Measurements from ENCODE around the gene LRP2BP. TPM values are rescaled to one million over a fixed set of nuclear protein-coding genes. Genes with fewer than 3 reads are reported as not detected.

Gene LRP2BP
- total and polyA plus RNA-seq, 2 of the 13 experiments (the other 11 are each of a cell fraction or from before 2014, with no cell fraction given): 0.22 to 0.29 TPM

- no TSS peak for BruUV-seq (replicated peaks)
- ChIA-PET CTCF (ENCODE audit: low intra/inter-chr PET ratio, low total read pairs) (no interaction called here), POLR2A (no interaction called here)
- peaks cover 5 to 9% of the 10 kb centered on the region in 2 experiments; a peak in 2 of 5 replicates for H3K36me3 ChIP-seq (replicated peaks in 1 of 2; ENCODE audit: control insufficient read depth in 1 of 2, insufficient read depth in 2 of 2, low read length in 2 of 2)
- no peaks in the 10 kb centered on the region for H4K20me1 ChIP-seq (ENCODE audit: insufficient read depth, low read length)
- intact Hi-C loops (cut with micrococcal nuclease; ENCODE audit: unreplicated experiment): no loop called here
- peaks cover 13% of the 10 kb centered on the region for H3K4me1 ChIP-seq (ENCODE audit: insufficient read depth, low read length)
- no peak overlapping the region for H3K4me3 ChIP-seq (replicated peaks in 1 of 3; ENCODE audit: insufficient read depth in 1 of 3, low read depth in 2 of 3, low read length in 3 of 3)
- H3K79me2 ChIP-seq (ENCODE audit: insufficient read depth, low read length): no peaks in the 10 kb centered on the region
- no peak overlapping the region for H3K4me2 ChIP-seq (ENCODE audit: low read depth, low read length)
- no peak for ATAC-seq
- 92% methylated on average over 11 of the region's 11 CpGs for WGBS (ENCODE audit: low lambda C conversion rate)
- H3K27ac ChIP-seq (ENCODE audit: extremely low read length, insufficient read depth, low read length): no peak overlapping the region
- H3K9me3 ChIP-seq (ENCODE audit: low read length): no peaks in the 10 kb centered on the region
- H2AFZ ChIP-seq (ENCODE audit: low read length): no peak overlapping the region
- in situ Hi-C loops (cut with HindIII; ENCODE audit: extremely low pct_ligation_motif_present, low pct_unique_long_range_greater_than_20kb): no loop called here
- no peak for FAIRE-seq
- DNase-seq (ENCODE audit: low spot score): no peak
- TF ChIP-seq JUNB (CRISPR knock-in tag; IDR thresholded peaks at IDR 0.05; ENCODE audit: borderline replicate concordance): no peak
- TF ChIP-seq PHF8 (CRISPR knock-in tag; IDR thresholded peaks at IDR 0.05): no peak
- no peak for TF ChIP-seq ZSCAN29 (CRISPR knock-in tag; conservative IDR thresholded peaks at IDR 0.05)
- TF ChIP-seq LRRFIP1 (CRISPR knock-in tag; conservative IDR thresholded peaks at IDR 0.05): no peak
- no peak for TF ChIP-seq ZBTB8A (CRISPR knock-in tag; IDR thresholded peaks at IDR 0.05; ENCODE audit: borderline replicate concordance, low read depth)
- no peak for TF ChIP-seq ZNF670 (CRISPR knock-in tag; IDR thresholded peaks at IDR 0.05; ENCODE audit: borderline replicate concordance)
- no peak for TF ChIP-seq RNF2 (conservative IDR thresholded peaks at IDR 0.05; ENCODE audit: low read depth)
- no peaks in the 10 kb centered on the region for H3K27me3 ChIP-seq (ENCODE audit: control insufficient read depth in 1 of 2, insufficient read depth in 2 of 2, low read length in 2 of 2)
- no peak overlapping the region for H3K9ac ChIP-seq (ENCODE audit: insufficient read depth, low read depth, low read length)
Measured at GRCh38 chr4:185370268-185370949, 25.3 kb downstream of the LRP2BP start.

Data from HepG2 (cell line).